GM19035 (cell line): ENCODE data around the gene RHOH.
"Not testable (repeated sequence)": the region's sequence is repeated elsewhere in the genome, so short reads cannot be mapped to it uniquely, and the experiment has no call there.

Experiments
- ATAC-seq: cut with Tn5 transposase; IDR thresholded peaks from one replicate; pipeline ENCODE4 v1.9.1; 2021; ENCODE audit not compliant: unreplicated experiment

Gene RHOH

GRCh38 chr4:40289366-40290188 lies 92.7 kb downstream of the RHOH start:
- ATAC-seq, result no peak

- ATAC-seq, result not testable (repeated sequence)
Measured at GRCh38 chr4:40290611-40291186, 93.9 kb downstream of the RHOH start.

GRCh38 chr4:40292313-40292759 lies 95.5 kb downstream of the RHOH start:
- no peak for ATAC-seq

GRCh38 chr4:40294339-40294738 lies 97.5 kb downstream of the RHOH start:
- no peak for ATAC-seq

GRCh38 chr4:40295030-40295429 lies 98.2 kb downstream of the RHOH start:
- ATAC-seq, result not testable (repeated sequence)

GRCh38 chr4:40295572-40295971 lies 98.7 kb downstream of the RHOH start:
- no peak for ATAC-seq
